DOHH2 (cell line): Measurements from ENCODE around the gene TM9SF4.
"Not testable (repeated sequence)": the region's sequence is repeated elsewhere in the genome, so short reads cannot be mapped to it uniquely, and the experiment has no call there.

Experiments
- H3F3A ChIP-seq: fragments of 200-600 bp; sonication (generic), shearing (Covaris generic); 2 replicates; pipeline ENCODE4 v1.6.0; 2016; ENCODE audit warnings: antibody characterized with exemption, mild to moderate bottlenecking; ENCODE audit not compliant: control insufficient read depth, insufficient read depth
- H3K27ac ChIP-seq: fragments of 200-600 bp; sonication (generic); 2 replicates; pipeline ENCODE4 v1.5.1; 2014; ENCODE audit warnings: low read depth, mild to moderate bottlenecking, low read length, moderate library complexity
- H3K27me3 ChIP-seq: fragments of 200-600 bp; sonication (generic); 2 replicates; pipeline ENCODE4 v1.6.1; 2014; ENCODE audit warnings: mild to moderate bottlenecking, low read length, mixed read lengths; ENCODE audit not compliant: control insufficient read depth
- H3K36me3 ChIP-seq: fragments of 200-600 bp; sonication (generic); 2 replicates; pipeline ENCODE4 v1.6.1; 2014; ENCODE audit warnings: mild to moderate bottlenecking, low read length, moderate library complexity, mixed read lengths; ENCODE audit not compliant: control insufficient read depth
- H3K4me1 ChIP-seq: fragments of 200-600 bp; sonication (generic); 2 replicates; pipeline ENCODE4 v1.6.1; 2014; ENCODE audit warnings: mild to moderate bottlenecking, low read length, mixed read lengths; ENCODE audit not compliant: control insufficient read depth
- H3K4me2 ChIP-seq: fragments of 200-600 bp; sonication (generic); 2 replicates; pipeline ENCODE4 v1.6.0; 2014; ENCODE audit warnings: mild to moderate bottlenecking, low read length, moderate library complexity
- H3K4me3 ChIP-seq: fragments of 200-600 bp; sonication (generic); 2 replicates; pipeline ENCODE4 v1.5.1; 2014; ENCODE audit warnings: mild to moderate bottlenecking, low read length, mixed read lengths
- H3K79me2 ChIP-seq: fragments of 200-600 bp; sonication (generic); 2 replicates; pipeline ENCODE4 v1.6.1; 2014; ENCODE audit warnings: mild to moderate bottlenecking, low read length, mixed read lengths; ENCODE audit not compliant: control insufficient read depth
- H3K9me2 ChIP-seq: fragments of 200-600 bp; sonication (generic); replicated peaks from 2 replicates; pipeline ENCODE4 v1.6.1; 2014; ENCODE audit warnings: mild to moderate bottlenecking, low read length, mixed read lengths; ENCODE audit not compliant: control insufficient read depth
- H3K9me3 ChIP-seq: fragments of 200-600 bp; sonication (generic); 2 replicates; pipeline ENCODE4 v1.6.1; 2014; ENCODE audit warnings: antibody characterized with exemption, low read length, mixed read lengths; ENCODE audit not compliant: control insufficient read depth, insufficient read depth
- H4K20me1 ChIP-seq: fragments of 200-600 bp; sonication (generic); 2 replicates; pipeline ENCODE4 v1.6.0; 2014; ENCODE audit warnings: low read depth, mild to moderate bottlenecking, antibody characterized with exemption, low read length, moderate library complexity; ENCODE audit not compliant: control insufficient read depth, insufficient read depth
- CTCF ChIP-seq: fragments of 200-600 bp; sonication (generic); IDR thresholded peaks from one replicate; pipeline ENCODE4 v1.5.1; 2014; ENCODE audit warnings: antibody characterized with exemption, mild to moderate bottlenecking, low read depth, low read length; ENCODE audit not compliant: poor library complexity, severe bottlenecking
- EZH2phosphoT487 ChIP-seq: fragments of 200-600 bp; sonication (generic); IDR thresholded peaks from 2 replicates; pipeline ENCODE4 v1.6.1; 2017; ENCODE audit warnings: borderline replicate concordance, mild to moderate bottlenecking, antibody characterized with exemption, low read length, moderate library complexity, mixed read lengths

Gene TM9SF4

GRCh38 chr20:32168184-32168910 lies 58.8 kb downstream of the TM9SF4 start:
- Histone ChIP-seq H3K4me2 (no peak overlapping the region), H3K9me3 (no peaks in the 10 kb centered on the region), H3K27ac (no peak overlapping the region), H3K9me2 (no peaks in the 10 kb centered on the region), H3F3A (peaks cover 7% of the 10 kb centered on the region), H3K36me3 (peaks cover 28% of the 10 kb centered on the region), H3K27me3 (no peaks in the 10 kb centered on the region), H3K4me3 (no peak overlapping the region), H4K20me1 (no peaks in the 10 kb centered on the region), H3K79me2 (no peaks in the 10 kb centered on the region), H3K4me1 (no peaks in the 10 kb centered on the region)
- no peak for TF ChIP-seq CTCF
- no peak for TF ChIP-seq EZH2phosphoT487

- H3K36me3 ChIP-seq, H3K4me2 ChIP-seq, H3K27me3 ChIP-seq, H3K4me1 ChIP-seq, H3K9me2 ChIP-seq, H3K27ac ChIP-seq, H3K9me3 ChIP-seq, H4K20me1 ChIP-seq, H3K4me3 ChIP-seq, H3F3A ChIP-seq, H3K79me2 ChIP-seq: not testable (repeated sequence)
Observed at GRCh38 chr20:32177696-32178095, 68.2 kb downstream of the TM9SF4 start.

GRCh38 chr20:32179515-32179914 lies 70.0 kb downstream of the TM9SF4 start:
- Histone ChIP-seq H3K4me2 (no peak overlapping the region), H3K27ac (no peak overlapping the region), H4K20me1 (no peaks in the 10 kb centered on the region), H3F3A (no peaks in the 10 kb centered on the region), H3K36me3 (no peaks in the 10 kb centered on the region), H3K4me3 (no peak overlapping the region), H3K27me3 (no peaks in the 10 kb centered on the region), H3K79me2 (no peaks in the 10 kb centered on the region), H3K9me2 (no peaks in the 10 kb centered on the region), H3K4me1 (no peaks in the 10 kb centered on the region), H3K9me3 (no peaks in the 10 kb centered on the region)
- TF ChIP-seq EZH2phosphoT487 (no peak), CTCF (no peak)

- H3K9me3 ChIP-seq, result no peaks in the 10 kb centered on the region
- TF ChIP-seq CTCF (no peak), EZH2phosphoT487 (no peak)
- H3K4me1 ChIP-seq, result no peaks in the 10 kb centered on the region
- H4K20me1 ChIP-seq, result no peaks in the 10 kb centered on the region
- no peaks in the 10 kb centered on the region for H3K79me2 ChIP-seq
- H3K4me3 ChIP-seq, result no peak overlapping the region
- H3F3A ChIP-seq, result no peaks in the 10 kb centered on the region
- H3K4me2 ChIP-seq, result no peak overlapping the region
- H3K9me2 ChIP-seq, result no peaks in the 10 kb centered on the region
- H3K36me3 ChIP-seq, result no peaks in the 10 kb centered on the region
- H3K27ac ChIP-seq, result no peak overlapping the region
- no peaks in the 10 kb centered on the region for H3K27me3 ChIP-seq
Observed at GRCh38 chr20:32179934-32180333, 70.4 kb downstream of the TM9SF4 start.
